Measurements from ENCODE around the gene NAV2.

NAV2 gene

GRCh38 chr11:19715373-19715772 is 2.7 kb downstream of the NAV2 start:
- DNase-seq, result no peak

DNA sequence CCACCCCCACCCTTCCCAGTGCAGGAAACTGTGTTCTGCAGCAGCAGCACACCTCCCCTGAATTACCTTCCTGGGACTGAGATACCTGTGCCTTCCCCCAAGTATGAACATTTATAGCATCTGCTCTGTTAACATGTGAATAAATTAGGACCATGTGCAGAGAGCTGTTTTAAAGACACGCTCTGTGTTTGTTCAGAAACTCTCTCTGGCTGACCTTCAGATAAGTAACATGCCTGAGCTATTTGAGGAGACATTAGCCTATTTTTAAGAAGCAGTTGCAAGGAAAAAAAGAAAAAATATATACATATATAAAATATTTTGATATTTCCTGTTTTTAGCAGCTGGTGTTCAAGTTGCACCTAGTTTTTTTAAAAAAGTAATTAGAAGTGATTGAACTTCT is 5.4 kb downstream of the NAV2 start:
- no peak for DNase-seq

DNA sequence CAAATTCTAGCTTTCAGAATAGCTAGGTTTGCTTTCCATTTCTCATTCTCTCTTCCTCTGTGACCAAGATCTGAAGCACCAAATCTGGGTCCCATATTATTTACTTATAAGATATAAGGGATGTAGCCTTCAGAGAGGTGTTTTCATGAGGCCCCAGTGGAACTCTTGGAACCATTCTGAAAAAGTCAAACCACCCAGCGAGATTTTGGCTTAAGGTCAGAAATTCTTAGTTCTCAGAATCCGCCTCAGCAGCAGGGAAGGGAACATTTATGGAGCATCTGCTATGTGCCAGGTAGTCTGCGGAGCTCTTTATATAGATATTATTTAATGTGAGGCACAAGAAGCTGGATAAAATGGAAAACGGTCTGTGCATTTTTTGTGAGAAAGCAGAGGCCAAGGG is 6.3 kb downstream of the NAV2 start:
- no peak for DNase-seq

- DNase-seq, result no peak
Observed at GRCh38 chr11:19719960-19720359, 7.3 kb downstream of the NAV2 start.

DNA sequence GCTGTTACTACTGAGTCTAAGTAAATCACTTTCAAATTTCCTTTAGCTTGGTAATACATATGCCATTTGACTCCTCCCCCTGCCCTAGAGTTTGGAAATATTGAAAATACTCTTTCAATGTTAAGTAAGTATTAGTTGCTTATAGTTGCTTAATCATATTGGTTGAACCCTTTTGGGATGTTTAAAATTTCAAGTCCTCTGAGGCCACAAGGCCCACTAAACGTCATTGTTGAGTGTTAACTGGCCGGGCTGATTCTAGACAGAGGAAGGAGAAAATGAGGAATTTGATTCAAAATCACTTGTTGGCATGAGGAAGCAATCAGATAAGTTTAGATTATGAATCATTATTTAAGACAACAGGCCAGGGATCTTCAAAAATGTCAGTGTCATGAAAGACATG is 8.5 kb downstream of the NAV2 start:
- DNase-seq, result no peak

DNA sequence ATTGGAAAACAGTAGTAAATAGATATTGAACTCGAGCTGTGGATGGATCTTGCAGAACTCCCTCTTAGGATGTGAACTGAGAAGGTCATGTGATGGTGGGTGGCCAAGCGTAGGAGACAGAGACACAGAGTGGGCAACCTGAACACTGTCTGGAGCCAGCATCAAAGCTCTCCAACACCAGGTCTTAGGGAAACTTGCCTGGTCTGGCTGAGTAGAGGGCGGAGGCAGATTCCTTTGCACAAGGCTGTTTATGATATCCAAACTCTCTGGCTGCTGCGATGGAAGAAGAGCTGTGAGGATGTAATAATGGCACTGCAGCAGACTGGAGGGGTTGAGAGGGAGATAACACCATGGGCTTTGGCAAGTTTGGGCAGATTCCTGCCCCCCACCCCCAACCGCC is 10.1 kb downstream of the NAV2 start:
- no peak for DNase-seq

DNA sequence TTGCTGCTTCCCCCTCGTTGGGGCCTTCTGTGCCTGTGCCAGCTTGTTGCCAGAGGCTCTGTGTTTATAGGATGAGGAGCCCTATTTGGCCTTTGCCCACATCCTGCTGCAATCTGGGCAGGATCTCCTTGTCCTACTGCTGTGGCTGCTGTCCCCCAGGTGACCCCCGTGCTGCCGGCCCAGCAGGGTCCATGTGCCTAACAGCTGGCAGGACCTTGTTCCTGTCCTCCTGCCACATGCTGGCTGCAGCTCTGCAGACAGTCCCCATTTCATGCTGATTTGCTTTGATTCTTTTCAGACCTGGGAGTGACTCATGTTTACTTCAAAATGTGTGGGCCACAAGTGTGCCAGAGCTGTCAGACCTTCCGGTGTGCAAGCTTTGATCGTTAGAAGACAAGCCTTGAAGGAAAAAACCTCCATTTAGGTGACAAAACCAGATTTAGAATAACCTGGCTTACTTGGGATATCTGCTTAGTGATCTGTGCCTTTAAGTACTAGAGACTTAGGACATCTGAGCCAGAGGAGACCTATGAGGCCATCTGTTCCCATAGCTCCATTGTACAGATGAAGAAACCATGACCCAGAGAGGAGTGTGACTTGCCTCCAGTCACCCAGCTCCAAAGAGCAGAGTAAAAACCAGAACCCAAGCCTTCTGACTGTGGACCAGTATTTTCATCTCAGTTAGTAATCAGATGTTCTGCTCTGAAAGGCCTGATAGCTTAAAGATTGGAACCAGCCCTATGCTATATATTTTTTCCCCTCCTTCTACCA is 11.1 kb downstream of the NAV2 start:
- no peak for DNase-seq

DNA sequence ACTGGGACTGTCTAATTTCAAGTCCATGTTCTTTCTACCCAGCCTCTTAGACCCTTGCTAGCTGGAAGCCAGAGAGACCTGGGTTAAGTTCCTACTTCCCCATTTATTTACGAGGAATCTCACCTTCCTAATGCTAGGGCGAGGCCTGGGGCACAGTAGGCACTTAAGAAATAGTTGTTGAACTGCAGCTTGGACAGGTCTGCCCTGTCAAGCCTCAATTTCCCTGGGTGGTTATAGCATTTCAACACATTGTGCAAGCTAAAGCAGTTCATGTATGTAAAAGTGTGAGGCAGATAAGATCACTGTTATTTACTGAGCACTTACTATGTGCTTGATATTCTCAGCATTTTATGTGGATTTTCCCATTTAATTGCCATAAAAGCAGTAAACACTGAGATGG is 12.1 kb downstream of the NAV2 start:
- no peak for DNase-seq

- no peak for DNase-seq
Observed at GRCh38 chr11:19725379-19726079, 12.9 kb downstream of the NAV2 start.

DNA sequence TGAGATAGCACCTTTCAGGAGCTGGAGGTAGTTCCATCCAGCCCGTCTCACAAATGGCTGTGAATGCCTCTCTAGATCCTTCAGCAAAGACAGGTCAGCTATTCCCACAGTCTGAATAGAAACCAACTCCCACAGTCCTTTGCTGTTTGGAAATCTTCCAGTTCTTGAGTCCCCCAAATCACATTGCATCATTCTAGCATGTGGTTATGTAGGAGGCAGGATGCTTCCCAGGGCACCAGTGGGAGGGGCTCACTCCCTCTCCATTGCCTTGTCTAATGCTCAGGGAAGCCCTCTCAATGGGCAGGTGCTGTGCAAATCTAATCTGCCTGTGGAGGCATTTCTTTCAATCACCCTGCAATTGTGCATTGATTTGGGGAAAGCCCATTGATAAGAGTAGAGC is 14.6 kb downstream of the NAV2 start:
- peak in 1 of 2 experiments; percentile 19 for DNase-seq

DNA sequence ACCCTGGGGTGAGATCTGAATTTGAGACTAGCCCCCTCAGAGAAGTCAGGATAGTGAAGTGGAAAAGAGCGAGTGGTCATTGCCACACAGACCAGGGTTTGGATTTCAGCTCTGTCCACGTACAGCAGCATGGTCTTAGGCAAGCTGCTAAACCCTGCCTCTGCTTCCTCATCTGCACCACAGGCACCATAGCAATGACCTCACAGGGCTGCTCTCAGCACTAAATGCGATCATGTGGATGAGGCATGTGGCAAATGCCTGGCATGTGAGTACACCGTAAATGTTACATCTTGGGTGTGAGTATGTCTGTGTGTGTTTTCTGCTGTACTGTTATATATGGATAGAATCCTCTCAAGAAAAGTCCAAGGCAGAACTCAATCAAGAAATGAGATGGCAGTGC is 15.8 kb downstream of the NAV2 start:
- DNase-seq, result no peak

- peak; percentile 85 to 92 for DNase-seq
Observed at GRCh38 chr11:19729141-19729540, 16.5 kb downstream of the NAV2 start.

DNA sequence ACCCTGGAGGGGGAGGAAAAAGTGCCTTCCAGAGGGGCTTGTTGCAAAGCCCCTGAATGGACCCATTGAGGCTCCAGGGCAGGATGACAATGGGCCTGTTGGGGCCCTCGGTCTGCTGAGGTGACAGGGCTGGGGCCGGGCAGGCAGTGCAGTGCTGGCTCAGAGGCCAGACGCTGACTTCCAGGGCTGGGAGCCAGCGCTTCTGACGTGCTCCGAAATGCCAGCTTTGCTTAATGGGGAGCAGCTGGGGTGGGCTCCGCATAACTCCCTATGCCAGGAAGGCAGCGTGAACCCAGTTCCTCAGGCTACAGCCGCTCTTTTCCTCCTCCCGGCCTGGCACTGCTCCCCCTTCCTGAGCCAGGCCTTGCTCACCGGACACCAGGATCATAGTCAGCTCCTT is 17.7 kb downstream of the NAV2 start:
- peak; percentile 77 to 84 for DNase-seq

- DNase-seq, result no peak
Observed at GRCh38 chr11:19734171-19734570, 21.5 kb downstream of the NAV2 start.

GRCh38 chr11:19735157-19735908 is 22.7 kb downstream of the NAV2 start:
- DNase-seq, result no peak

- no peak for DNase-seq
Observed at GRCh38 chr11:19735909-19736498, 23.4 kb downstream of the NAV2 start.

- no peak for DNase-seq
Observed at GRCh38 chr11:19736831-19737230, 24.2 kb downstream of the NAV2 start.

DNA sequence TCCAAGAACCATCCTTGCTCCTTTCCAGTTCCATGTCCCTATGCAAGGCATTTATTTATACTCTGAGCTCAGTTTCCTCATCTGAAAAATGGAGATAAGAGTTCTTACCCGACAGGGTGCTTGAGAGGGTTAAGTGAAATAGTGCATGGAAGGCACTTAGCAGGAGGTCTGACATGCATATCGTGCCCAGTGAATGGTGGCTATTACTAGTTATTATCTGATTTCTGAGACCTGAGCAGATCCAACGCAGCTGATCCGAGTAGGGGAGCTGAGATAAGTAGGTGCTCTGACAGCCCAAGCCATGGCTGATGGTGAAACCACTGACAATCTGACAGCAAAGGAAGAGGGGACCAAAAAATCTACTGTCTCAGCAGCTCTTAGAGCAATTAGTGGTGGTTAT is 24.9 kb downstream of the NAV2 start:
- DNase-seq, result no peak

DNA sequence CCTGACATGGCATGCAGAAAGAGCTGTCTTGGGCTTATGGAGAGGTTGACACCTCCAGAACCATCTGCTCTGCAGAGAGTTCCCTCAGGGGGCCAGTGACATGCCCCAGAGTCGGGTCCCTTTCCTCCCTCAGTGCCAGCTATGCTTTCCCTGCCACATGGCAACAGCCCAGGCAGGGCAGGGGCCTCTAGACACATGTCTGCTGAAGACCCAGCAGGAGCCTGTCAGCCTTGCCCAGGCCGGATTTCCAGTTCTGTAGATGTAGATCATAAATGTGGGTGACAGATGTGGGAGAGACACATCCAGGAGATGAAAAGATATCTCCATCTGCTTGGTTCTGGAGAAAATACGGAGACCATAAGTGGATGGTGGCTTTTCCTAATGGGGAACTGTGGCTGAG is 25.5 kb downstream of the NAV2 start:
- no peak for DNase-seq

- DNase-seq, result no peak
Observed at GRCh38 chr11:19739872-19740271, 27.2 kb downstream of the NAV2 start.

GRCh38 chr11:19740586-19740985 is 27.9 kb downstream of the NAV2 start:
- DNase-seq, result no peak

DNA sequence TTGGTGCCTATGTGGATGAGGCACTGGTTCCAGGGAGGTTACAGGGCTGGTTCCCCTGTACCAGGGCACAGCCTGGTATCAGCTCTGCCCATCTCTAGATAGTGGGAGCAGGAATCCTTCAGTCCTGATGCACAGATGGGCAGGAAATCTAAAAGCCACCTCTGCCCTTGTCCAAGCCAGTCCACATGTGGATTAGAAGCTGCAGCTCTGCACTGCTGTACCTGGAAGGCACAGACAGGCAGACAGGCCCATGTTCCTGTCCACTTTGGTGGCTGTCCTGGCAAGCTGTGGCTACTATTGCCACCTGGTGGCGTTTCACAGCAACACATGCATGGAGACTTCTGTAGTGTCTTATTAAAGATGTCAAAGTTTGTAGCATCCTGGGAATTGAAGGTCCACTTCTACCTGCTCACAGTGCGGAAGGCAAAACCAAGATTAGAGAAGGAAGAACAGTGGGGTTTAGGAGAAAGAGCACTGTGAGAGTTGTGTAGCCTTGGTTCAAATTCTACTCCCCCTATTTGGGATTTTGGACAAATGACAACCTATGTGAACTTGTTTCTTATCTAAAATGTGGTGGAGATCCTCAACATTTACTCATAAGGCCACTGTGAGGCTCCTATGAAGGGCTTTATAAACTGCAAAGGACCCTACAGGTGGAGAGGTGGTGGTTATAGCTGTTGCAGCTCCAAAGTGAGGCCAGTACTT is 30.1 kb downstream of the NAV2 start:
- peak; percentile 51 to 89 for DNase-seq

- no peak for DNase-seq
Observed at GRCh38 chr11:19743622-19744021, 31.0 kb downstream of the NAV2 start.

Data from cerebellar nuclear complex (tissue), 1 donor.